T-helper 1 cell (primary cell): ENCODE data around the gene NLGN1.

ENCODE experiments used
- DNase-seq, 5 donors: peaks; one replicate each; pipeline ENCODE4 v3.0.0-alpha.2; 2012 to 2020

NLGN1 gene

DNA sequence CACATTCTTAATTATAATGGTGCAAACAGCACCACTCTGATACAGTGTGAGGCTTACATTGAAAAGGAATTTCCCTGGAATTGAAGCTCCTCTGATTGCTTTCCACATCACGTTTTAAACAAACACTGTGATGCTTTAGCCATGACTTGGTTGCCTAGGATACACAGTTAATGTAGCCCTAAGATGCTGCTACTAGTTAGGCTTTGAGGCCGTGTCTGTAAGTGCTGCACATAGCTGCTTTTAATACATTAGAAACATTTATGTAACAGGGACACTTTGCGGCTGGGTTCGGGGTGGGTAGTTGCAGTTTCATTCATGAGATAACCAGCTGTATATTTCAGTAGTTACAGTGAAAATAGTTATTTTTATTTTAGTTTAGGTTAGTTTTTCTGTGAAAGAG is 334.7 kb downstream of the NLGN1 start:
- no peak for DNase-seq

DNA sequence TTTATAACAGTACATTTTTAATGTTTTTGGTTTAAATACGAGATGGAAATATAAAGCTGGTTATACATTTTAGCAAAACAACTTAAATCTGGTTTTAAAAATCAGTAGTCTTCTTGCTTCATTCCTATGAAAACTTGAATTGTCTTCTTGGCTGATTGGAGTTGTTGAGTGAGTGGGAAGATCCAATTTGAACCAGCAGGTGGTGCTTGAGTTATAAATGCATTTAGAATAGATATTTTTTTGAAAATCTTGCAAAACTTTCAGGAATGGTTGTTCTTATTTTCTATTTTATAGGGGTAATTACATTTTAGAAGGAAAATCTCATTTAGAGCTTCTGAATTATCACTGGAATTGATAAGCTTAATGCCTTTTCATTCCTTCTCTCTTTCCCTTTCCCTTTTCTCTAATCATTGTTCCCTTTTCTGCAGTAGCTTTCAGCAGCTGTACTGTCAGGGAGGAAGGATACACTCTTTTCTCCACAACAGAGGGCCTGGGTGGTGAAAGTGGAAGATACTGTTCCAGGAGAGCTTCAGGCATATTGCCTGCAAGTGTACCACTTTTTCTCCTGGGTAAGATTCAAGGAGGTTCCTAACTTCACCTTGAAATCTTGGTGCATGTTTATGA is 335.6 kb downstream of the NLGN1 start:
- DNase-seq = no peak

DNA sequence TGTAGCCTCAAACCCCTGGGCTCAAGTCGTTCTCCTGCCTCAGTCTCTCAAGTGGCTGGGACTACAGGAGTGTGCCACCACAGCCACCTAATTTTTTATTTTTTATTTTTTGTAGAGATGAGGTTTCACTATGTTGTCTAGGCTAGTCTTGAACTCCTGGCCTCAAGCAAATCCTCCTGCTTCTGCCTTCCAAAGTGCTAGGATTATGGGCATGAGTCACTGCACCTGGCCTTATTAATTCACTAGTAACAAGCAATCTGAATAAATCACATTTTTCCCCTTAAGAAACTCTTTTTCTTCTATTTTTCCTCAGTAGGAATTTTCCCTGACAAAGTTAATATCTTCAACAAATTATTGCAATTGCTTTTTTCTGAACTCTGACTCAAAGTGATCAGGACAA is 336.9 kb downstream of the NLGN1 start:
- no peak for DNase-seq

DNA sequence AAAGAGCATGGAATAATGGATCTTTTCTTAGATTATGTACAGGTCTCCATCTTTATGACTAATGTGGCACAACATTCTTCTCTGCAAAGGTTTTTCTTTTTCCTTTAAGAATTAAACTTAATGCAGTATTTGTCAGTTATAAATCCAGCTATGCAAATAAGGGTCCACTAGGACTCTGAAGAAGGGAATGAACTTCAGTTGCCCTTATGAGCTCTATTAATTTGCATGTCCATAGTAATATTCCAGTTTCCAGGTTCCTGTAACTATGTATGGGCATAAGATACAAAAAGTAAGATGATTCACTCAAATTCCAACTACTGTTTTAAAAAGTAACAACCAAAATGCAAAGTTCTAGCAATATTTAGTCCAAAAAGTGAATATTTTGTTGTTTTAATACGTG is 337.4 kb downstream of the NLGN1 start:
- DNase-seq = no peak

DNA sequence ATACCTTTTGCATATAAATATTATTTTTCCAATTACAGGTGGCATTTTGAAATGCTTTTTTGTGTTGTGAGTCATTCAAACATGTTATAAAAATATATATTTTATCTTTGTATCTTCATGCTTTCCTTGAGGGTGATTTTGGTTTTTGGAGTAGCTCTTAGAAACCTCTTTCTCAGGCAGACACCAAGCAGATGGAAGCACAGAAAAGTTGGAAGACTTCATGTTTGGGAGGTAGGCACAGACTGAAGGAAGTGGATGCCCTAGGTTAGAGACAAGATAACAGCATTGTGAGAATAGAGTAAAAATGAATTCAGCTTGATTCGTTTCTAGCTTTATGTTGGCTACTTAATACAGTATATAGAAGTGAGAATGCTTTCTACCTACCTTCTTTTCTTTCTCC is 338.3 kb downstream of the NLGN1 start:
- DNase-seq = no peak

DNA sequence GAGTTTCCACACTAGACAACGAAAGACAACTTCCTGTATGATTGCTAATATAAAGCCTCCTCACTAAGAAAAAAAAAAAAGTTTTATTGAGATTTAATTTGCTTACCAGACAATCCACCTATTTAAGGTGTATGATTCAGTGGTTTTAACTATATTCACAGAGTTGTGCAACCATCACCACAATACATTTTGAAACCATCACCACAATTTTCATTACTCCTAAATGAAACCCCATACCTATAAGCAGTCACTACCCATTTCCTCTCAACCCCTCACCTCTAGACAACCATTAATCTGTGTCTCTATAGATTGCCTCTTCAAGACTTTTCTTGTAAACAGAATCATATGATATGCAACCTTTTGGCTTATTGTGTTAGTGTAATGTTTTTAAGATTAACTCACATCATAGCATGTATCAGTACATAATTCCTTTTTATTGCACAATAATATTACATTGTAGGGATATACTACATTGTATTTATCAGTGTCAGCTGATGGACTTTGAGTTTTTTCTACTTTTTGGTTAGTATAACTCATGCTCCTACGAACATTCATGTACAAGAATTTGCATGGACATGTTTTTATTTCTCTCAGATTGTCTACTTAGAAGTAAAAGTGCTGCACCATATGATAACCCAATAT is 339.7 kb downstream of the NLGN1 start:
- no peak for DNase-seq

DNA sequence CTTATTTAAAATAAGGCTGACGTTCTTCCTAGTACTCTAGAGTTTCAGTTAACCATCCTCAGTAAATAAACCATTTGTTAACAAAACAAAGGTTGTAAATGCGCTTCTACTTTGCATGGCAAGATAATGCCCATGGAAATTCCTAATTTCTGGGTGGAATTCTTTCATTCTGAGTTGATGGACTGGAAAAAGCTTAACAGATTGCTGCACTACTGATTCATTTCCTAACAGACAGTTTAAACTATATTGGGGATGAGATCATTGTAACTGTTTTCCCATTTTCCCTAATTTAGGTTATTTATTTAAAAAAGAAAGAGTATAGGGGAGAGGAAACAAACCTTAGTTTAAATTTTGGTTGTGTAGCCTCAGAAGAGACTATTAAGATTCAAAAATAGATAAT is 342.2 kb downstream of the NLGN1 start:
- no peak for DNase-seq

DNA sequence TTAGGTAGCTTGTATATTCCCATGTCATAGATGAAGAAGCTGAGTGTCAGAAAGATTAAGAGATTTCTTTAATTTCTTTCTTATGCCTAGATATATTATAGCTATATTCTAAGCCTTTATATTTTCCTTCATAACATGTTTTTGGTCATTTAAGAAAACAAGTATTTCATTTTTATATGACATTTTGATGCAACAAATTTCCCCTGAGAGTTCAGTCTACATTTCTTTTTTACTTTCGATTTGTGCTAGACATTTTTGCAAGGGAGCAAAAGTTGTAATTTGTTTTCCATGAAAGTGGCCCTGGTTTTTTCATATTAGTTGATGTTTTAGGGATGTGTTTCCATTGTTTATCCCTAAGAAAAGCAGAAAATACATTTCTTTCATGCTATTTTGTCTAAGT is 344.9 kb downstream of the NLGN1 start:
- no peak for DNase-seq

DNA sequence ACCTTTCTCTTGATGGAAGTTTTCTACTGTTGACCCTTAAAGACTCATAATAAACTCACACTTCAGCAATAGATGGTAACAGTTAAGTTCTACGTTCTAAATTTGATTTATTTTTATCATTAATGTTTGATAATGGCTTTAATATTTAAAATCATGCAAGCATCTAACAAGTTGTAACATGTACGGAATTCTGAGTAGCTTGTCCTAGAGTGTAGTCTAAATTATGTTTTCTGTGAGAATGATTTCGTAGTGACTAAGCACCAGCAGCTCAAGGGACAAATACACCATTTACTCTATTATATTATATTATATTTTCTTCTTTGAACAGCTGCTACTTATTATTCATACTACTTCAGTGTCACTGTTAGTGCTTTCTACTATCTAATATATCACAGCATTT is 345.6 kb downstream of the NLGN1 start:
- no peak for DNase-seq

DNA sequence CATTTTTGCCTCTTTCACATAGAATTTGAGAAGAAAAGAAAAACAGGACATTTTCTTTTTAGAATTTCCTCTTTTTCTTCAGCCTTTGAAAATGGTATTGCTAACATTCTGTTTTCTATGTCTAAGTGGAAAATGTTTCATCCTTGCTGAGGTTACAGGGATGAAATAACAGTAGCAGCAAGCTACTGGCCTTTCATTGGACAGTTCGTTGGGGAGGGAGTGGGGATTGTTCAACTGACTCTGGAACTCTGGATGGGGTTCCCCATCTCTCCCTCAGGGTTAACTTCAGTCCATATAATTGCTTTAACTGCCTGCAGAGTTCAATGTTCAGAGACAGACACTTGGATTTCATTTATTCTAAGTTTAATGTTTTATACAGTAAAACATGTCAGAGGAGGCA is 346.0 kb downstream of the NLGN1 start:
- no peak for DNase-seq

DNA sequence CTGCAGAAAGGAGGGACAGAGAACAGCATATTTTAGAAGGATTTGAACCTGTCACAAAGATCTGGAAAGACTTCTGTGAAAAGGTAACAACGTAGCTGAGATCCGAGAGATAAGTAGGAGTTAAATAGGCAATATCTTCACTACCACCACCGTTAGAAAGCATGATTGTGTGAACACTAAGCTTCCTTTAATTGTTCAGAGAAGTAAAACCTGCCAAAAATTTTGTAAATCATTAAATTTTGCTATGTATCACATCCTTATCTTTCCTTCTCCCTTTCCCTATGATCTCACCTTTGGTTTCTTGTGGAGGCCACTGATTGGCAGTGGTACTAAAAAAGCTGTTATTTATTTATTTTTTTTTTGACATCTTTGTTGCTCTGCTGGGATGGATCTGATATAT is 346.9 kb downstream of the NLGN1 start:
- DNase-seq = no peak

DNA sequence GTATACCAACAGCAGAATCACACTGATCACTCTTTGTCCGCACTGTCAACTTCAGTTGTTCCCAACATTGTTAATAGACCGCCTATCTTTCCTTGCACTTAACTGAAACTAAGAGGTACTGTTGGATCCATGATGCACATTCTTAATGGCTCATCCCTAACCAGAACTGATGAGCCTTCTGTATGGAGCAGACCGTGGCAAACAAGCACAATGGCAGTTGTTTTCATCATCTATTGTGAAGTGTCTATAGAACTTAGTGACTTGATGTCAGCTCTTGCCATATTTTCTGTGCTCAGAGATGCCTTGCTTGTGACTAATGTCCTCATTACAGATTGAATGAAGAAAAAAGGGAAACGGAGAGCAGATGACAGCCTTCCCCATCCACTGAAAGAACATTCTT is 347.4 kb downstream of the NLGN1 start:
- DNase-seq = no peak

DNA sequence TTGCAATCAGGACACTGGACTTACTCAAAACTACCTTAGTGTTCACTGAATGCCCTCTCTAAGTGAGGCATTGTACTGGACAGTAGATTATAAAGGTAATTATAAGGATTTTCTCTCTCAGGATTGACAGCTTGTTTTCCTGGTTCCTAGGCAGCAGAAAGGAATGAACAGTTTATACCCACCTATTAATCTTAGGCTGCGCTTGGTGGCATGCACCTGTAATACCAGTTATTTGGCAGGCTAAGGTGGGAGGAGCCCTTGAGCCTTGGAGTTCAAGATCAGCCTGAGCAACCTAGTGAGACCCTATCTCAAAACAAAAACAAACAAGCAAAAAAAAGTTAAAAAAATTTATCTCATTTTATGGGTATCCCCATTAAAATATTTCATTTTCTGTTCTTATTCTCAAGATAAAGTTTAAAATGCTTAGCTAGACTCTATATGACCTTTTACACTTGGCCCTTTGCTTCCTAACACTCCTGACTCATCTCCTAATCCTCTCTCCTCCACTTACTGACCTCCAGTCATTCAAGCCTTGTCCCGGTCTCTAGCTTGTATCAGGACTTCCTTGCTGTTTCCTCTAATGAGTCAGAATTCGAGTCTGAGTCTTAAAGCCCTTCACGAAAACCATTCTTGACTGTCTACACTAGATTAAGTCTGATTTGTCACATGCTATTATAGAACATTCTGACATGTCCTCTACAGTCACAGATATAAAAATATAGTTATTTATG is 348.6 kb downstream of the NLGN1 start:
- no peak for DNase-seq

DNA sequence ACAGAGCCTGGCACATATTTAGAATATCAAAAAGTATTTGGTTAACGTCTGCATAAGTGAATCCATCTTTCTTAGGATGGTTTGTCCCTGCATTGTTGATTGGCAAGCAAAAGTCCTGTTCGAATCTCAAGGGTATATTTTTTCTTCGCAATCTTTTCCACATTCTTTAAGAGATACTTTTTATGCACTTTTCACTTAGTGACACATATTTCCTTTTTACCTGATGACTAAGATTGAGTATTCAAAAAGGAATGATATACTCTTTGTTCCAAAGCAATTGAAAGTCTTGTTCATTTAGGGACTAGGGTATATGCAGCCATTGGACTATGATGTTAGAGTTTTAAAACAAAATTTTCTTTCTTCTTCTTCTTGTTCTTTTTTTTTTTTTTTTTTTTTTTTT is 349.9 kb downstream of the NLGN1 start:
- DNase-seq = no peak

DNA sequence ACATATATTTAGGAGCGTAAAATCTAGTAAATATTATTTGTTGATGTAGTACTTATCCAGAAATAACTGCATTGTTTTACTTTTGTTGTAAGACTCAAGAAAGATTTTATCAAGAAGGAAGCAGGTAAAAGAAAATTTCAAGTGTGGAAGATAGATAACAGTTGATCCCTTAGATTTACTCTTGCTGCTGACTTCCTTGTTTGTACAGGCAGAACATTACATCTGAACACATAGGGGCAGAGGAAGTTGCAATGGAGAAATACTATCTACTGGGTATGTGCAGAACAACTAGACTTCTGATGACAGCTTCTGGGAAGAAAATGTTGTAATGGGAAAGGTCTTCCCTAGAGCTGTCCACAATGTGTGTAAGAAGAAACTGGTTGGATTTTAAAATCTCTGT is 350.6 kb downstream of the NLGN1 start:
- DNase-seq = no peak

DNA sequence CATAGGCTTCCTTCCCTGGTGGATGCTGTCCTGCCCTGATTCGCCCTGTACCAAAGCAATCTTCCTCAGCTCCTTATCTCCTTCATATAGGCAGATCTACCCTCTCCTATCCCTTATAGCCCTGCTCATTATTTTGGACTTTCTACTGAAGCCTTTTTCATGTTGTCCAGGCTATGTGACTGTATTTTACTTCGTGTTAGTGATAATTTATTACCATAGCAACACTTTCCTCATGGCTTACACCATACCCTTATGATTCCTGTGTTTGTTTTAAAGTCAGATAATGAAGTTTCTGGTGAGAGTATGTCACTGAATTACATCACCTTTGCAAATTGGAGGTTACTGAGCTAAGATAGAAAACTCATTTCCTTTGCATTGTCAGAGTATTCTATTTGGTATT is 352.6 kb downstream of the NLGN1 start:
- DNase-seq = no peak

DNA sequence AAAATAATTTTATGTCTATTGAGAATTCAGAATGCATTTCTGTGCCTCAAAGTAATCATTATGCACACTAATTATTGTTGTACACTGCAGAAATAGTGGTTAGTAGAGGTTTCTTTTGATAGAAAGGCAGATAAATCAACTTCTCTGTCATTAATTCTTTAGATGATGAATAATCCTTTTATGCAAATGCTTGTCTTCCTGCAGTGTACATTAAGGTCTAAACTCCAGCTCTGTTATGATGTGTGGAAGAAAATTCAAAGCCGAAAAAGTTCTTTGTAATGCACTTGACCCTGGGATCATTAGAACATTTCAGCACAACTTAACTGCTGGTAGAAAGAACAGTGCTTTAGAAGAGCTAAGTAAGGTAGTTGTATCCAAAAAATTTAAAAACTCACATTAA is 353.0 kb downstream of the NLGN1 start:
- DNase-seq = no peak

DNA sequence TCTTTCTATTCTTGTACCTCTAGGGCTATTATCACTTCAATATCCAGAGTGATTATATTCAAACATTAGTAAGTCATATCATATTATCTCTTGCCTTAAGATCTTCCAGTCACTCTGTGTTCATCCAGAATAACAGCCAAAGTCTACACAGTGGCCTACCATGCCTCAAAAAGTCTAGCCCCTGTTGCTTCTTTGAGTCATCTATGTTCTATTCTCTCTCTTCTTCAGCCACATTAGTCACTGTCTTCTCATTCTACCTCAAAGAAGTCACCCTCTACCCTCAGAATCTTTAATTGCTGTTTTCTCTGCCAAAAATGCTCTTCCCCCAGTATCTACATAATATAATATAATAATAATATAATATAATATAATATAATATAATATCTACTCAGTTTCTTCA is 356.0 kb downstream of the NLGN1 start:
- DNase-seq = no peak

DNA sequence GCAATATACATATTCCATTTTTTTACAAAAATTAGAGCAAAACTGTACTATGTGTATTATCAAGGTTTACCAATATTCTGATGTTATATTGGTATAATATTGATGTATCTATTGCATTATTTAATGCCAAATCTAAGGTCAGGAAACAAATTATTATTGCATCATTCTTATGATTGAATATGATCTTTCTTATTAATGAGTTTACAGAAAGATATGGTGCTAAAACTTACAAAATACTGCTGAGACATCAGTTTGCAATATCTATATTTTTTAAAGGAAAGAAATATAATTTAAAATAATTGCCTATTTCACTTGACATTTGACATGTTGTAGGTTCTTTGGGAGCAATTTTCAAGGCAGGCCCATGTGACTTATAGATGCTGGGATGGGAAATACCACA is 357.6 kb downstream of the NLGN1 start:
- no peak for DNase-seq

DNA sequence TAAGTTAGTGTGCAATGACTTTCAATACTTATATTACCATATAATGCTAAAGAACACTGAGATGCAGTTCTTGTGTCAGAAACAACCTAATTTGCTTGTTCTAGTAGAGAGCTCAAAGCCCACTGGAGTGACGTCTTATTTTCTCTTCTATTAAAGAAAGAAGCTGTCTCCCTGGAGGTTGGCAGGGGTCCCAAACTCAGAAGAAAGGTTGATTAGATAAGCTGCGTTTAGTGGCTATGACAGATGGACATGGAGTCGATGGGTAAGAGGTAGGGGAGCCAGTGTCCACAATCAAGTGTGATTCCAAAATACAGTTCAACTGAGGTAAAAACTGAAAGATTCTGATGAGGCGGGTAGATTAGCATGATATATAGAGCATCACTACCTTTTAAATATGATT is 363.6 kb downstream of the NLGN1 start:
- DNase-seq = no peak

DNA sequence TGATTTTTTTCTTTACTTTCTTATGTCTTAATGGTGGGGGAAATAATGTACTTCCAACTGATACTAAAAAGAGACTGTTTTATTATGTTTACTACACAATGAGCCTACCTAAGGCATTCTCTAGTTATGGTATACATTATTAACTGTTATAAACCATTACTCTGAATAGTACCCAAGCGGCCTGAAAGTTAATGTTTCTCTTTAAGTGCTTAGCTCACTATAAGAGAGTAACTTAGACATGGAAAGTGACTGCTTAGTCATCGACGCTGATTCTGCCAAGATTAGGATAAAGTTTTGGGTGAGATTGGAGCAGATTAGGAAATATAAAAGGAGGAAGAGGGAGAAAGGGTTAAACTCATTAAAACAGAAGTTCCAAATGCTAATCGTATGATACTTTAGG is 365.0 kb downstream of the NLGN1 start:
- no peak for DNase-seq

DNA sequence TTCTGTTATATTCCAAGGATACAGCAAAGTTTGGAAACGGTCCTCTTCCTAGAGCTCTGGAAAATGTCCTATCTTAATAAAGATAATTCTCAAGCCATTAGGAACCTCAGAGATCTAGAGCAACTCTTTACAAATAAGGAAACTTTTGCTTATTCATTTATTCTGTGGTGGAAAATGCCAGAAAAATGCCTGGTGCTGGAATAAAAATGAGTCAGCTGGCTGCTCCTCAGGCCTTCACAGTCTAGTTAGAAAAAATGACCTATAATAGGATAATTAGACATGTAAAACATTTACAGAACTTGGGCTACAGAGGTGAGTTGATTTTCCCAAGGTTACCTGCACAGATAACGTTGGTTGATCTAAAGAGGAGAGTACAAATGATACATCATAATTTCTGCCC is 372.5 kb downstream of the NLGN1 start:
- DNase-seq = no peak

DNA sequence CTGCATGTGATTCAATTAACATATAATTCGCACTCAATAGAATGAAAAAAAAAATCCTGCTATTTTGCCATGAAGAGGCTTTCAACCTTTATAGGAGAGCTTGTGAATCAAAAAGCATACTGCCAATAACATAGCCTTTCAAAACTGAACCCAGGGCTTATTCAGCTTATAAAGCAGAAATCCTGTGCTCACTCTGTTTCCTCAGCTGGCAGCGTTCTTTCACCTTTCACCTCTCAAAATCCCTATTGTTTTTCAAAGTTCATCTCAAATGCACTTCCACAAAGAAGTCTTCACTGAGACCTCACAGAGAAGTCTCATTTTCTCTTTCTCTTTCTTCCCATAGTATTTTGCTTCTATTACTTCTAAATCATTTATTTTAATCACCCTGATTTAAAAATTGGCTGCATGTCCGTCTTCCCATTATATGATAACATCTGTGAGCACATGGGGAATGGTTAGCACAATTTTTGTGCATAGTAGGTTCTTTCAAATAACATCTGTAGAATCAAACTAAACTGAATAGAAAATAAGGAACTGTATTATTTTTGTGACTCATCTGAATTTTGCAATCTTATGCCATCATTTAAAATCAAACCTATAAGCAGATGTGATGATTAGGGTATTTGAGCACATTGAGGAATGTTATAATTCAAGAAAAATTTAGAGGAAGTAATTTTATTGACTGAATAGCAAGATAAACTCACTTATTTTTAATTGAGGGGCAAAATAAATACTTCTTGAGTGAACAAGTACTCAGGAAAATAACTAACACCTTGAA is 373.4 kb downstream of the NLGN1 start:
- DNase-seq = no peak

DNA sequence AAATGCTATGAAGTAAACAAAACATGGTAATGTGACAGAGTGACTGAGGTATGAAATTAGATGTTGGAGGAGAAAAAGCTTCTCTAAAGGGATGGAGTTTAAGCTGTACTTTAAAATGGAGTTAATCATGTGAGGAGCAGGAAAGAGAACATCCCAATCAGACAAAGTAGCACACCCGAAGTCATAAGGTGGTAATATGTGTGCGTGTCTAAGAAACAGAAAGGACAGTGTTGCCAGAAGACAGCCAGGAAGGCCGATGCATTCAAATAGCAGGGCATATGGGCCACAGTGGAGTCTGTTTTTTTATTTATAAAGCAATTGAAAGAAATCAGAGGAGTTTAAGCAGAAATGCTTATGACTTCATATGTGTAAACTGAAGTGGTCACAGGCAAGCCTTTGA is 376.3 kb downstream of the NLGN1 start:
- DNase-seq = no peak
